Measurements from ENCODE around the gene MSX1. TPM values are rescaled to one million over a fixed set of nuclear protein-coding genes. Genes with fewer than 3 reads are reported as not detected.

The MSX1 gene
- total RNA-seq, 1 experiment from 2014 or later = not detected

DNA sequence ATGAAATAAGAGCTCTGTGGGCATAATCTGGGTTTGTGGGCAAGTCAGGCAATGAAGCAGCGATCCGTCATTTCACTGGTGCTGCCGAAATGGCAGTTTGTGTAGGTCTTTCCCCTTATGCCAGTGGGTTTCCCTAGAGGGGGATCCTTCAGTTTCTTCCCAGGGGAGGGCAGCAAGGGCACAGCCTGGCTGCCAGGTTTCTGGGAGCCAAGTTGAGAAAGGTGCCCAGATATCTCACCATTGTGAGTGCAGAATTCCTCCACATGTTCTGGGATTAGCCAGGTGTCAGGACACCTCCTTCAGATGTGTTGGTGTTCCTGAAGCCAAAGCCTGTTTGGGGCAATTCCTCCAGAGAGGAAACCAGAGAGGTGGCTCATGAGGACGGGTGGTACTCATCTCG, 28.0 kb downstream of the MSX1 start:
- H3K36me3 Mint-ChIP-seq (ENCODE audit: insufficient read depth in 1 of 3, low read depth in 3 of 3) = no peaks in the 10 kb centered on the region
- Histone ChIP-seq H3K18ac (ENCODE audit: insufficient read length, low read depth, low read length) (no peak overlapping the region), H2BK5ac (ENCODE audit: insufficient read length, low read length) (no peak overlapping the region), H4K20me1 (ENCODE audit: control insufficient read depth, insufficient read depth, insufficient read length) (no peaks in the 10 kb centered on the region), H3K23me2 (ENCODE audit: insufficient read length, low read depth, low read length, poor library complexity, severe bottlenecking) (no peaks in the 10 kb centered on the region), H2AK5ac (ENCODE audit: insufficient read length, low read length) (no peak overlapping the region), H3K23ac (ENCODE audit: insufficient read length, low read depth, low read length) (no peak overlapping the region), H3K9ac (ENCODE audit: extremely low read depth, insufficient read length, low read length) (no peak overlapping the region), H3K9me3 (ENCODE audit: control insufficient read depth, low read depth, low read length) (no peaks in the 10 kb centered on the region), H3K79me2 (ENCODE audit: insufficient read depth, low read length) (no peaks in the 10 kb centered on the region), H3K79me1 (ENCODE audit: insufficient read depth, low read depth, low read length, poor library complexity, severe bottlenecking) (no peaks in the 10 kb centered on the region), H2BK20ac (ENCODE audit: low read depth, low read length, poor library complexity, severe bottlenecking) (no peak overlapping the region), H3K14ac (ENCODE audit: insufficient read depth, low read length) (no peak overlapping the region), H3K27ac (ENCODE audit: insufficient read length, low read depth, low read length) (no peak overlapping the region), H2BK12ac (ENCODE audit: insufficient read length, low read depth, low read length) (no peak overlapping the region), H4K8ac (replicated peaks; ENCODE audit: insufficient read length, low read depth, low read length) (no peak overlapping the region), H2AFZ (ENCODE audit: low read length) (no peak overlapping the region), H2BK120ac (ENCODE audit: low read depth, low read length, poor library complexity, severe bottlenecking) (no peak overlapping the region), H3K27me3 (ENCODE audit: insufficient read depth, low read length) (no peaks in the 10 kb centered on the region), H3K4me2 (ENCODE audit: insufficient read depth, insufficient read length, low read length) (no peak overlapping the region), H4K91ac (ENCODE audit: insufficient read length, low read depth, low read length) (no peak overlapping the region), H3K4ac (ENCODE audit: low read depth, low read length) (no peak overlapping the region), H2BK15ac (ENCODE audit: low read depth, low read length) (no peak overlapping the region), H3K4me1 (ENCODE audit: insufficient read depth, low read length) (no peaks in the 10 kb centered on the region), H3T11ph (ENCODE audit: low read length) (no peak overlapping the region), H3K56ac (ENCODE audit: insufficient read length, low read depth, low read length) (no peak overlapping the region), H4K5ac (ENCODE audit: insufficient read length, low read depth, low read length) (no peak overlapping the region)
- no CpG with 5 or more reads among the region's 5 CpGs for WGBS (ENCODE audit: extremely low coverage, insufficient read length, low lambda C conversion rate)
- peak; percentile 4 for DNase-seq
- H3K4me1 Mint-ChIP-seq = no peaks in the 10 kb centered on the region
- peaks cover 91% of the 10 kb centered on the region for H3K27me3 Mint-ChIP-seq (ENCODE audit: low read depth)
- TF ChIP-seq, protein P1, sequence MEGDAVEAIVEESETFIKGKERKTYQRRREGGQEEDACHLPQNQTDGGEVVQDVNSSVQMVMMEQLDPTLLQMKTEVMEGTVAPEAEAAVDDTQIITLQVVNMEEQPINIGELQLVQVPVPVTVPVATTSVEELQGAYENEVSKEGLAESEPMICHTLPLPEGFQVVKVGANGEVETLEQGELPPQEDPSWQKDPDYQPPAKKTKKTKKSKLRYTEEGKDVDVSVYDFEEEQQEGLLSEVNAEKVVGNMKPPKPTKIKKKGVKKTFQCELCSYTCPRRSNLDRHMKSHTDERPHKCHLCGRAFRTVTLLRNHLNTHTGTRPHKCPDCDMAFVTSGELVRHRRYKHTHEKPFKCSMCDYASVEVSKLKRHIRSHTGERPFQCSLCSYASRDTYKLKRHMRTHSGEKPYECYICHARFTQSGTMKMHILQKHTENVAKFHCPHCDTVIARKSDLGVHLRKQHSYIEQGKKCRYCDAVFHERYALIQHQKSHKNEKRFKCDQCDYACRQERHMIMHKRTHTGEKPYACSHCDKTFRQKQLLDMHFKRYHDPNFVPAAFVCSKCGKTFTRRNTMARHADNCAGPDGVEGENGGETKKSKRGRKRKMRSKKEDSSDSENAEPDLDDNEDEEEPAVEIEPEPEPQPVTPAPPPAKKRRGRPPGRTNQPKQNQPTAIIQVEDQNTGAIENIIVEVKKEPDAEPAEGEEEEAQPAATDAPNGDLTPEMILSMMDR (conservative IDR thresholded peaks at IDR 0.05) = no peak
- no peaks in the 10 kb centered on the region for H3K9me3 Mint-ChIP-seq
- no peak overlapping the region for H3K27ac Mint-ChIP-seq
- no peak overlapping the region for H3K4me3 Mint-ChIP-seq

Measured in H9 (cell line).